Esophagus muscularis mucosa (tissue), 4 donors: ENCODE data around the gene CPNE7.

Source experiments
- CTCF ChIP-seq, 3 experiments: fragments of 200-600 bp in 2 of 3; fragments of 450-650 bp in 1 of 3; sonication (generic) in 2 of 3; IDR thresholded peaks; one replicate each; pipeline ENCODE4 v1.5.1; 2017 to 2019; ENCODE audit warnings: antibody characterized with exemption in 3 of 3, mild to moderate bottlenecking in 2 of 3, moderate library complexity in 1 of 3
- EP300 ChIP-seq: sonication (generic); formaldehyde crosslinking; IDR thresholded peaks from one replicate; pipeline ENCODE4 v1.6.1; 2017; ENCODE audit warnings: antibody characterized with exemption
- POLR2A ChIP-seq: fragments of 450-650 bp; IDR thresholded peaks from one replicate; pipeline ENCODE4 v1.6.1; 2017; ENCODE audit warnings: antibody characterized with exemption, moderate library complexity, mild to moderate bottlenecking, low read depth
- POLR2AphosphoS5 ChIP-seq, 2 donors: sonication (generic); formaldehyde crosslinking; IDR thresholded peaks; one replicate each; pipeline ENCODE4 v1.6.1; 2017; ENCODE audit warnings: antibody characterized with exemption in 2 of 2

- TF ChIP-seq CTCF (IDR thresholded peaks at IDR 0.05) = no peak
- no peak for TF ChIP-seq POLR2AphosphoS5 (IDR thresholded peaks at IDR 0.05)
- no peak for TF ChIP-seq POLR2A
- TF ChIP-seq EP300 = no peak
These were observed 37.0 kb downstream of the CPNE7 start for GRCh38 chr16:89612415-89613166.
